GM18868 (cell line): ENCODE results near the gene ADISSP.

Experiments used
- ATAC-seq: cut with Tn5 transposase; IDR thresholded peaks from one replicate; pipeline ENCODE4 v1.9.1; 2021; ENCODE audit warnings: mild to moderate bottlenecking, moderate library complexity; ENCODE audit not compliant: unreplicated experiment

ADISSP gene

GRCh38 chr20:3755814-3756480 lies 11.6 kb downstream of the ADISSP start:
- no peak for ATAC-seq

GRCh38 chr20:3755269-3755668 lies 12.3 kb downstream of the ADISSP start:
- ATAC-seq: no peak

GRCh38 chr20:3754276-3754630 lies 13.3 kb downstream of the ADISSP start:
- no peak for ATAC-seq

GRCh38 chr20:3753501-3754275 lies 13.9 kb downstream of the ADISSP start:
- no peak for ATAC-seq

- no peak for ATAC-seq
These were observed 14.5 kb downstream of the ADISSP start for GRCh38 chr20:3753098-3753497.

- ATAC-seq: no peak
These were observed 15.2 kb downstream of the ADISSP start for GRCh38 chr20:3752386-3752759.

DNA sequence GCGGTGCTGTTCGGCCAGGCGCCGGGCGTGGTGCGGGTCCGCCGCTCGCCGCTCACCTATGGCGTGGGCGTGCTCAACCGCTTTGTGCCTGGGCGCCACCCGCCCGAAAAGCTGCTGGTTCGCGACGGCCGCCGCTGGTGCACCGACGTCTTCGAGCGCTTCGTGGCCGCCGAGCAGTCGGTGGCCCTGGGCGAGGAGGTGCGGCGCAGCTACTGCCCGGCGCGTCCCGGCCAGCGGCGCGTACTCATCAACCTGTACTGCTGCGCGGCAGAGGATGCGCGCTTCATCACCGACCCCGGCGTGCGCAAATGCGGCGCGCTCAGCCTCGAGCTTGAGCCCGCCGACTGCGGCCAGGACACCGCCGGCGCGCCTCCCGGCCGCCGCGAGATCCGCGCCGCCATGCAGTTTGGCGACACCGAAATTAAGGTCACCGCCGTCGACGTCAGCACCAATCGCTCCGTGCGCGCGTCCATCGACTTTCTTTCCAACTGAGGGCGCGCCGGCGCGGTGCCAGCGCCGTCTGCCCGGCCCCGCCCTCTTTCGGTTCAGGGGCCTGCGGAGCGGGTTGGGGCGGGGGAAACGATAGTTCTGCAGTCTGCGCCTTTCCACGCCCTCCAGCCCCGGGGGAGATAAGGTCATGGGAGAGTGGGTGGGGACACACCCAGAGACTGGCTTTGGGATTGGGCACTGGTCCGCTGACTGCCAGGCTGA lies 15.7 kb downstream of the ADISSP start:
- ATAC-seq: no peak

DNA sequence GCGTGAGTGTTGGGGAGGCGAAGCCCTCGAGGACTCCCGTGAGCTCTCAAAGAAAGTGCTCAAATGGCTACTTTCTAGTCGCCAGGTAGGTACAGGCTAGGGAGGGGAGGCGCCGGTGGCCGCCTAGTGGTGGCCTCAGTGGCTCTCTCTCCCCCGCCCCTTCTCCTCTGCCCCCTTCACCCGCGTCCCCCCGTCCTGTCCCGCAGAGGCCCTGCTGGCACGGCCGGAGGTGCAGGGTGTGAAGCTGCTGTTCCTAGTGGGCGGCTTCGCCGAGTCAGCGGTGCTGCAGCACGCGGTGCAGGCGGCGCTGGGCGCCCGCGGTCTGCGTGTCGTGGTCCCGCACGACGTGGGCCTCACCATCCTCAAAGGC lies 16.3 kb downstream of the ADISSP start:
- ATAC-seq: no peak

GRCh38 chr20:3749689-3750531 lies 17.6 kb downstream of the ADISSP start:
- no peak for ATAC-seq

GRCh38 chr20:3749087-3749688 lies 18.4 kb downstream of the ADISSP start:
- no peak for ATAC-seq

- no peak for ATAC-seq
These were observed 19.5 kb downstream of the ADISSP start for GRCh38 chr20:3748073-3748472.

DNA sequence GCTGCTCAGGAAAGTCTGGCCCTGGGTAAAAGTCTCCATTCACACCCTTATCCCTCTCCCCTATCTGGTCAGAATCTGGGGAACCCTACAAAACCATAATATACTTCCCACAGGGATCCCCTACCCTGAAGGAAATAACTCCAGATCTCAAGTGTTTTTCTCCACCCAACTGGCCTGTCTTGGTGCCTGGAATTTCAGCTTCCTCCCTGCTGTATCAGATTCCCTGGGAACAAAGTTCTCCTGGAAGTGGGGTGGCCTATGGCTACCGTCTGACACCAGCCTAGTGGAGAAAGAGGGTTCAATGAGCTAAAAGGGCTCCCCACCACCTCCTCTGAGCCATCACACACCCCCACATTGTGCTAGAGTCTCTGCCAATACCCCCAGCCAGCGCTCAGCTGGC lies 20.1 kb downstream of the ADISSP start:
- no peak for ATAC-seq

GRCh38 chr20:3745686-3746173 lies 21.8 kb downstream of the ADISSP start:
- ATAC-seq: no peak

DNA sequence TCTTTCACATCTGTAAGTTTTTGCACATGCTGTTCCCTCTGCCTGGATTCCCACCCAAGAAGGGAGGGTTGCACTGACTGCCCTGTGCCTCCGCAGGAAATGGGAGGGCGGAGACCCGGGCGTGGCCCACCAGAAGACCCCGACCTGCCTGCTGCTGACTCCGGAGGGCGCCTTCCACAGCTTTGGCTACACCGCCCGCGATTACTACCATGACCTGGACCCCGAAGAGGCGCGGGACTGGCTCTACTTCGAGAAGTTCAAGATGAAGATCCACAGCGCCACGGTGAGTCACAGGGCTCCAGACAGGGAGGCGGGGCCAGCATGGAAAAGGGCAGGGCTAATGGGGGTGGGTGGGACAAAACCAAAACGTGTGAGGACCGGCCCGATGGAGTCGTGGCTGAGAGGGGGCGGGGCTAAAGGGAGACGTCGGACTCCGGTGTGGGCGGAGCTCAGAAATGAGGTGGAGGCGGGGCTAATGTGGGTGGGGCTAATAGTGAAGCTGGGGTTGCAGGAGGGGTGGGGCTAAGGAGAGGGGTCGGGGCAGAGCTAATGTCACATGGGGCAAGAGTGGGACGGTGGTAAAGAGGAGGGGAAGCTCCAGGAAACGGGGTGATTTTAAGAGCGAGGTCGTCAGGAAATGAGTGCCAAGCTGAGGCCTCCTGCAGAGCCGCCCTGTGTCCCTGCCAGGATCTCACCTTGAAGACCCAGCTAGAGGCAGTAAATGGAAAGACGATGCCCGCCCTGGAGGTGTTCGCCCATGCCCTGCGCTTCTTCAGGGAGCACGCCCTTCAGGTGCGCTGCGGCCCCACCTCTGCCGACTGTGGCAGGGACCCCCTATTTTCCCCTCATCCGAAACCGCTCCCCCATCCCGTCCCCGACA lies 22.5 kb downstream of the ADISSP start:
- ATAC-seq: peak; percentile 52

DNA sequence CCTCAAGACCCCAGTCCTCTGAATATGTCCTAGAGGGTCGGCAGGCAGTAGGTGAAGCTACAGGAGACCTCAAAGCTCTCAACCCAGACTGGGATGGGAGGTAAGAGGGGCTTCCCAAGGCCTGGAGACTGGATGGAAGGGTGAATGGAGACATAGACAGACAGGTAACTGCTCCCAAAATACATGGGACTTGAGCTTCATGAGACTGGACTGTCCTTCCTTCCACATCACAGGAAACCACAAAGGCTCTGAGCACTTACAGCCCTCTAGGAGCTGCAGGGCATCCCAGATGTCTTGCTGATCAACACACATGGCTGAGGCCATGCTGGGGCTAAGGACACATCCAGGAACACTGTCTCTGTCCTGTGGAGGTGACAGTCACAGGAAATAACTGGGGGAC lies 23.5 kb downstream of the ADISSP start:
- no peak for ATAC-seq

- ATAC-seq: no peak
These were observed 24.3 kb downstream of the ADISSP start for GRCh38 chr20:3743251-3743650.

DNA sequence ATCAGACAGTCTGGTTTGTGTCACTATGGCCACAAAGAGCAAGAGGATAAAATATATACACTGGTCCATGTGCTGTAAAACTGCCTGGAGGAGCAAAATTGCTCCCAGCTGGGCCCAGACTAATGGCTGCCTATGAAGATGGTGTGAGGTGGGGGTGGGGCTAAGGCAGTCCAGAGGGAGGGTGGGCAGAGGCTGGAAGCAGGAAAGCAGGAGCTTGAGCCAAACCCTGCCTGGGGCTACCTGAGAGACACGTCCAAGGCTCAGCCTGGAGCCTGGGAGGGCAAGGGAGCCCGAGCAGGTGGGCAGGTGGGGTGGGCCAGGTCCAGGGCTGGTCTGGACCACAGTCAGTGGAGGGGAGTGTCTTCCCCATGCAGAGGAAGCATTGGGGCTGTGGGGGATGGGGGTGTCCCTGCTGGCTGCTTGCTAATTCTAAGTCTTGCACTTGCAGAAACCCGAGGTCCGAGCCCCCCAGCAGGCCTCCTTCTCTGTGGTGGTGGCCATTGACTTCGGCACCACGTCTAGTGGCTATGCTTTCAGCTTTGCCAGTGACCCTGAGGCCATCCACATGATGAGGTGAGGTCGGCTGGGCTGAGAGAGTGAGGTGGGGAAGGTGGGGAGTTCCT lies 25.6 kb downstream of the ADISSP start:
- ATAC-seq: no peak

DNA sequence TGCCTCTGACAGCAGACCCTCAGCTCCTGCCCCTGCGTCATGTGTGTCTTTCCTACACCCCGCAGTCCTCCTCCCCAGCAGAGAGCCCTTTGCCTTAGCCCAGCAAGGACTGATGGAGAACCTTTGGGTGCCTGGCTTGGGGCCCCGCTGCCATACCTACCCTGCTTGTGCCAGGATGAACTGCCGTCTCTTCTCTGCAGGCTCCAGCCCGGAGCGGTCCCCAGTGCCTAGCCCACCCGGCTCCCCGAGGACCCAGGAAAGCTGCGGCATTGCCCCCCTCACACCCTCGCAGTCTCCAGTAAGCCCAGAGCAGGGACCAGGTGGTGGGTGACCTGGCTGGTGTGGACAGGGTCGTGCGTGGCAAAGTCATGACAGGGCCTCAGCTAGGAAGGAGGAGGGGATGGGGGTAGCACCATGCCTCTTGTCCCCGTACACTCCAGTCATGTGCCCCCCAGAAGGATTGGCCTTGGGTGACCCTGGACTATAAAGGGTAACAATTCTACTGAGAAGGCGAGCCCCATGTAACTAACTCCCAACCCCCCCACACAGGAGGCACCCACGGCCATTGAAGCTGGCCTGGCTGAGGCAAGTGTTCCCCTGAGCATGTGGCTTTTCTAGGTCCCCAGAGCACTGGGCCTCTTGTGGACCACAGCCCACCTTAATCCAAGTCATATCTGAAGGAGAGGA lies 26.8 kb downstream of the ADISSP start:
- no peak for ATAC-seq
